Measurements from ENCODE around the gene HEPN1.

Gene HEPN1

GRCh38 chr11:124884869-124885479, 34.1 kb upstream of the HEPN1 start:
- in situ Hi-C loops (cut with MboI; ENCODE audit: low sequenced_read_pairs) = no loop called here

DNA sequence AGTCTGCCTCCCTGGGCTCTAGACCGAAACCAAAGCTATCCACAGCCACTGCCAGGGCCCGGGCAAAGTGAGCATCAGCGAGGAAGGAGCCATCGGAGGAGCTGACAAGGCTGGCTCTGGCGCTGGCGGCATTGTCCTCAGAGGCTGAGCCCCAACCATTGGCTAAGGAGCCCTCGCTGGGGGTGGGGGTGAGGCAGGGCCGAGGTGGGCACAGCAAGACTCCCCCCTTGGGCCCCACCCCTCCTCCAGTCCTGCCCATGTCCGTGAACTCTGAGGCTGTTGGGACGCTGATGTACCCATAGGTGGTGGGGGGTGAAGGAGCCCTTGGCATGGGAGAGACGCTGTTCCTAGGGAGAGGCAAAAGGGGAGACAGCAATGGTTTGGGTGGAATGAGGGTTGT, 32.6 kb upstream of the HEPN1 start:
- in situ Hi-C loops (cut with MboI; ENCODE audit: low sequenced_read_pairs) = no loop called here

- in situ Hi-C loops (cut with MboI; ENCODE audit: low sequenced_read_pairs) = no loop called here
These were observed 31.9 kb upstream of the HEPN1 start for GRCh38 chr11:124886978-124887666.

DNA sequence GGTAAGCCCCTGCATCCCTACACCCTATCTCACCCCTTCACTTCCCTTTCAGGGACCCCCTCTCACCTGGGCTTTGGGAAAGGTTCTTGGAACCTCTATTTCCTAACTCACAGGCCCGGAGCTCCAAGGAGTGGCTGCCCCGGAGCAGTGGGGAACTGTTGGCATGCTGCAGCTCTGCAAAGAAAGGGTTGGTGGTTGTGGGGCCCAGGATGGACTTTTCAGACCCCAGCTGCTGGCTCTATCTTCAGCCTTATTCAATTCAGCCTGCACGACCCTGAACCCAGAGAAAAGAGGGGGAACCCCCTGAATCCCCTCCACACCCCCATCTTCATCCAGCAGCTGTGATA, 31.4 kb upstream of the HEPN1 start:
- in situ Hi-C loops (cut with MboI; ENCODE audit: low sequenced_read_pairs) = no loop called here

DNA sequence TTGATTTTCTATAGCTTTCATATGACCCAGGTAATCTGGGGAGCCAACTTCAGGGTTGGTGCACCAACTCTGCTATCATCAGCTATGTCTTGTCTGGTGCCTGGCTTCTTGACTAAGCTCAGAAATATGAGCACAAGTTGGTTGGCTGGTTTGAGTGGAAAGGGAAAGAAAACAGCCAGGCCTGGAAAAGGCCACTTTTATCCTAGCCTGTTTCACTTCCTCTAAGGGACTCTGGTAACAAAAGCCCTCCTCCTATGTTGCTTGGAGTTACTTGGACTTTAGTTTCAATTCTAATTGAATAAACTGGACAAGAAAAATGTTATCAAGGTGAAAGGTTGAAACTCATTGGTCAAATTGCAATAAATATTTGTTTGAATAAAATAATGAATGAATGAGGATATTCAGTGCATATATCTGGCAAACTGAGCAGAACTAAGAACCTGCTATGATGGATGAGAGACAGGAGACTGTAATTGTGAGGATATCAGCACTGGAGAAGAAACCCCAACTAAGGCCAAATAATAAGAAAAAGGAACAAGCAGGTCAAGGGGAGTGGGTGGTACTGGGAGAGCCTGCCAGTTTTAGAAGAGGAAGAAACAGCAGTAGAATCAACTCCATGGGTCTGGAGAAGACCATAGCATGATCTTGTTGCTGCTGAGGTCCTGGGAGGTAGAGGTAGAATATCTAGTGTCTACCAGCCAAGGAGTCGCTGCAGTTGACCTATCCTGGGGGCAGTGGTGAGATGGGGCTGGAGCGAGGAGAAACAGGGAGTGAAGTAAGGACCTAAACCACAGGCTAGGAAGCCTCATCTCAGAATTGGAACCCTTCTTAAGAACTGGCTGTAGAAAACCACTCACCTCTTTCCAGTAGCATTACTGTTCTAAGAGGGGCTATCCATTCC, 29.6 kb upstream of the HEPN1 start:
- in situ Hi-C loops (cut with MboI; ENCODE audit: low sequenced_read_pairs) = no loop called here

DNA sequence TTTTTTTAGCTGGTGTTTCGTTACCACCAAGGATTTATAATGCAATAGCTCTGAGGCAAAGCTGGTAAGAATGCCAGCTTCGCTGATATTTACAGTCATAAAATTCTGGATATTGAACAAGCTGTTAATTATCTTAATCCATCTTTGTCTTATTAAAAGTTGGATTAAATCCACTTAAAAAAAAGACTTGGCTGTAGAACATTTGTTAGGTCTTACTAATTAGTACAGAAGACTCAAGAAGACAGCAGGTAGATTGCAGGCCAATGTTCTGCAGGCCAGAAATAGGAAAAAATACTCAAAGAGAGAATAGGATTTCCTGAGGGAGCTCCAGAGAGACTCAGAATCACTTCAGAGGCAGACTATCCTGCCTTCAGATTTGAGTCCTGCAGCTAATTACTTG, 28.9 kb upstream of the HEPN1 start:
- in situ Hi-C loops (cut with MboI; ENCODE audit: low sequenced_read_pairs) = no loop called here

DNA sequence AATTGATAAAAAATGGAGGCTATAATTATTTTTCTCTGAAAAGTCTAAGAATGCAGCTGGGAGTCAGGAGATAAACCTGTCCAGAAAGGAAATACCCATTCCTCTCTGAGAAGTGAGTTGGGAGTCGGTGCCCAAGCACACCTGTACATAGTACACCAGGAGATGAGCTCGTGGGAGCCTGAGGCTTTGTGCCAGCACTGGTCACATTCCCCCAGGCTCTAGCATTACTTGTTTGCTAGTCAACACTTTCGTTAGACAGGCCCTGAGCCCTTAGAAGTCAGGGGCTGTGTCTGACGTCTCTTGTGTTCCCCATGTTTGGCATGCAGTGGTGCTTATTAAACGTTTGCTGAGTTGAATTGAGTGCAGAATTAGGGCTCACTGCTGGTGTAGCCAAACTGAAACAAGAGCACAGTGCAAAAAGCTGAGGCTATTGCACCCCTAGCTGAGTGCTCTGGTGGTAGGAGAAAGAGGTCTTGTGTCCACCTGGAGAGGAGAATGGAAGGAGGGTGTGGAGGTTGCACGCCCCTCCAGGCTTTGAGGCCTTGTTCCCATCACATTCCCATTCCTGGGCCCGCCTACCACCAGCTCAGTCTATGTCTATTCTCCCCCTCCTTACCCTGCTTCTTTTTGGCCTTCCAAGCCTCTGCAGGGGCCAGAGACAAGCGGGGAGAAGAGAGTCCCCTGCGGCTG, 28.2 kb upstream of the HEPN1 start:
- in situ Hi-C loops (cut with MboI; ENCODE audit: low sequenced_read_pairs) = no loop called here

DNA sequence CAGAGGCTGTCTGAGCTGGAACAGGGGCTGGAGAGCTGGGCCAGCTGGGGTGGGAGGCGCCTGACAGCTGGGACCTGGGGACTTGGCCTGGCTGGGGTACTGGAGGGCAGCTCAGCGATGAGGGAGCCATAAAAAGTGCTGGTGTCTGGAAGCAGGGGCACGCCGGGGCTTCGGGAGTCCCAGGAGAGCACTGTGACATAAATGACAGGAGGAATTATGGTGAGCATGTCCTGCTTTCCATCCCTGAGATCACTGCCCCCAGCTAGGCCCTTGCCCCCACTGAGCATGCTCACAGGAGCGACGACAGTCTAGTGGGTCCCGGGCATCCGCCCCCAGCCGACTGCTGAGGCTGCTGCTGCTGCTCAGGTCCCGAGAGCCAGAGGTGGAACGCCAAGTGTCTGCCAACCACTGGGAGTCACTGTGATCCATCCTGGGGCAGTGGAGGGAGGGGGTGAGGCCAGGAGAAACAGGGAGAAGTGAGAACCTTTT, 27.6 kb upstream of the HEPN1 start:
- in situ Hi-C loops (cut with MboI; ENCODE audit: low sequenced_read_pairs) = no loop called here

- in situ Hi-C loops (cut with MboI; ENCODE audit: low sequenced_read_pairs) = no loop called here
These were observed 26.9 kb upstream of the HEPN1 start for GRCh38 chr11:124892146-124892545.

- in situ Hi-C loops (cut with MboI; ENCODE audit: low sequenced_read_pairs) = no loop called here
These were observed 26.1 kb upstream of the HEPN1 start for GRCh38 chr11:124892750-124893454.

- in situ Hi-C loops (cut with MboI; ENCODE audit: low sequenced_read_pairs) = no loop called here
These were observed 25.2 kb upstream of the HEPN1 start for GRCh38 chr11:124893781-124894401.

GRCh38 chr11:124894606-124895430, 24.2 kb upstream of the HEPN1 start:
- in situ Hi-C loops (cut with MboI; ENCODE audit: low sequenced_read_pairs) = no loop called here

- in situ Hi-C loops (cut with MboI; ENCODE audit: low sequenced_read_pairs) = no loop called here
These were observed 23.5 kb upstream of the HEPN1 start for GRCh38 chr11:124895471-124895971.

DNA sequence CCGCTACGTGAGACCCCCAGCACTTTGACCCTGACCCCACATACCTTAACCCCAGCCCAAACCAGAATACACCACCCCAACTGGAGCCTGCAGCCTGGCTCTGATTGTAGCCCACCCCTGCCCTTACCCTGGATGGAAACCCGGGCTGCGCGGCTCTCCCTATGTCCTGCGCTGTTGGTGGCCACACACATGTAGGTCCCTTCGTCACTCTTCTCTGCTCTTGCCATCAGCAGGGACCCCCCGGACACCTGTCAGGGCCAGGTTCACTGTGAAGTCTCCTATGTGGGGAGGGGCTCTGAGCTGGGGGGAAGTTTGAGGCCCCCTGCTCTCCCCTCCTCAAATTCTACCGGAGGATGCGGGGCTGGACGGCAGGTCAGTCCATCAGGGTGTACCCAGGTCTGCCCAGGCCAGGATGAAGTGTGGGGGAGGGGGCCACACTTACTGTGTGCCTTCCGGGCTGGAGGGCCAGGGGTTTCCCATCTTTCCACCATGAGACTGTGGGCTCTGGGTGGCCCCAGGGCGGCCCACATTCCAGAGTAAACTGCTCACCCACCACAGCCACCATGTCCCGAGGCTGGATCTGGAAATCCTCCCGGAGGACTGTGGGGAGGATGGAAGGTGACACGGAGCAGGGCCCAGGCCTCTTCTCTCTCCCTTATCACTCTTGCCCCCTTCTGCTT, 22.8 kb upstream of the HEPN1 start:
- in situ Hi-C loops (cut with MboI; ENCODE audit: low sequenced_read_pairs) = no loop called here

- in situ Hi-C loops (cut with MboI; ENCODE audit: low sequenced_read_pairs) = no loop called here
These were observed 22.1 kb upstream of the HEPN1 start for GRCh38 chr11:124896821-124897391.

- in situ Hi-C loops (cut with MboI; ENCODE audit: low sequenced_read_pairs) = no loop called here
These were observed 21.3 kb upstream of the HEPN1 start, which contains the start of gene ROBO4 for GRCh38 chr11:124897674-124898262. Gene ROBO4, minus strand, starts transcription at chr11:124897865. Its CDS starts 70 bp downstream, at chr11:124897795.

GRCh38 chr11:124898263-124898680, 20.8 kb upstream of the HEPN1 start:
- in situ Hi-C loops (cut with MboI; ENCODE audit: low sequenced_read_pairs) = no loop called here

GRCh38 chr11:124898711-124899110, 20.3 kb upstream of the HEPN1 start:
- in situ Hi-C loops (cut with MboI; ENCODE audit: low sequenced_read_pairs) = no loop called here

Data from hTERT RPE-1 (cell line).